MV-4-11 (cell line): ENCODE data around the gene ZNF821.
"Not testable (repeated sequence)": the region's sequence is repeated elsewhere in the genome, so short reads cannot be mapped to it uniquely, and the experiment has no call there.

Experiments
- DNase-seq: peaks from one replicate; lab custom pipeline; 2025; lab: John Stamatoyannopoulos, UW

Gene ZNF821

DNA sequence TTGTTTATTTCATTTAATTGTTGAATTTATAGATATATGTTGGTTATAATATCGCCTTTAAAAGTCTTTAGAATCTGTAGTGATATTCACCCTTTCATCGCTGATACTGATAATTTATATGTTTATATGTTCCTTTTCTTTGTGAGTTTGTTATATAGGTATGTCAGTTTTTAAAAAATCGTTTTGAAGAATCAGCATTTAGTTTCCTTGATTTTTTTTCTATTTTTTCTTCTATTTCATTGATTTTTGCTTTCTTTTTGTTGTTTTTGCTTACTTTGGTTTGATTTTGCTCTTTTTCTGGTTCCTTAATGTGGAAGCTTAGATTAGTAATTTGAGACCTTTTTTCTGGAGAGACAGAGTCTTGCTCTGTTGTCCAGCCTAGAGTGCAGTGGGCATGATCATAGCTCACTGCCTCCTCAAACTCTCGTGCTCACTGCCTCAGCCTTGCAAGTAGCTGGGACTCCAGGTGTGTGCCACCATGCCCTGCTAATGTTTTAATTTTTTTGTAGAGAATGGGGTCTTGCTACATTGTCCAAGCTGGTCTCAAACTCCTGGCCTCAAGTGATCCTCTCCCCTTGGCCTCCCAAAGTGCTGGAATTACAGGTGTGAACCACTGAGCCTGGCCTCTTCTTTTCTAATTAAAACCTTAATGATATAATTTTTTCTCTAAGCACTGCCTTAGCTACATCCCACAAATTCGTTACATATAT is 18.8 kb upstream of the ZNF821 start:
- no peak for DNase-seq

DNA sequence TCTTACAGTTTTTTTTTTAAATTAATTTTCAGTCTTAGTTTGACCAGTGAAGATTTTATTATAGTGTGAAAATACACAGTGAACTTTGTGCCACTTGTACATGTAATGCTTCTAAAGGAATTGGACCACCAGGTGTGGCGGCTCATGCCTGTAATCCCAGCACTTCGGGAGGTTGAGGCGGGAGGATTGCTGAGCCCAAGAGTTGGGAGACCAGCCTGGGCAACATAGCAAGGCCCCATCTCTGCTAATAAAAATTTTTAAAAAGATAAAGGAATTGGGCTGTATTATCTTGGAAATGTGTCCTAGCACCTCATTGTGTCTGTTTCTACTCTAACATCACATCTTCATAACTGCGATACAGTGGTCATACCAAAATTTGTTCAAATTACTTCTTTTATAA is 15.2 kb upstream of the ZNF821 start:
- DNase-seq = no peak

DNA sequence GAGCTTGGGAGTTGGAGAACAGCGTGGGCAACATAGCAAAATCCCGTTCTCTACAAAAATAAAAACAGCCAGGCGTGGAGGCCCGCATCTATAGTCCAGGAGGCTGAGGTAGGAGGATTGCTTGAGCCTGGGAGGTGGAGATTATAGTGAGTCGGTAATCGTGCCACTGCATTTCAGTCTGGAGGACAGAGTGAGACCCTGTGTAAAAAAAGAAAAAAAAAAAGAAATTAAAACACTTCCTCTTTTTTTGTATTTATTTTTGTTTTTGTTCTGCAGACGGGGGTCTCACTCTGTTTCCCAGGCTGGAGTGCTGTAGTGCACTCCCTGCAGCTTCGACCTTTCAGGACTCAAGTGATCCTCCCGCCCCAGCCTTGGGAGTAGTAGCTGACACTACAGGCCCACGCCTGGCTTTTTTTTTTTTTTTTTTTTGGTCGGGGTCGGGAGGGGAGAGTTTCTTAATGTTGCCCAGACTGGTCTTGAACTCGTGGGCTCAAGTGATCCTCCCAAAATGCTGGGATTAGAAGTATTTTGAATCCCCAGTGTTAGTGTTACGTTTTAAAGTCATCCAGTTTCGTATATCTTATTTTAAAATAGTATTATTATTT is 12.9 kb upstream of the ZNF821 start:
- DNase-seq = no peak

DNA sequence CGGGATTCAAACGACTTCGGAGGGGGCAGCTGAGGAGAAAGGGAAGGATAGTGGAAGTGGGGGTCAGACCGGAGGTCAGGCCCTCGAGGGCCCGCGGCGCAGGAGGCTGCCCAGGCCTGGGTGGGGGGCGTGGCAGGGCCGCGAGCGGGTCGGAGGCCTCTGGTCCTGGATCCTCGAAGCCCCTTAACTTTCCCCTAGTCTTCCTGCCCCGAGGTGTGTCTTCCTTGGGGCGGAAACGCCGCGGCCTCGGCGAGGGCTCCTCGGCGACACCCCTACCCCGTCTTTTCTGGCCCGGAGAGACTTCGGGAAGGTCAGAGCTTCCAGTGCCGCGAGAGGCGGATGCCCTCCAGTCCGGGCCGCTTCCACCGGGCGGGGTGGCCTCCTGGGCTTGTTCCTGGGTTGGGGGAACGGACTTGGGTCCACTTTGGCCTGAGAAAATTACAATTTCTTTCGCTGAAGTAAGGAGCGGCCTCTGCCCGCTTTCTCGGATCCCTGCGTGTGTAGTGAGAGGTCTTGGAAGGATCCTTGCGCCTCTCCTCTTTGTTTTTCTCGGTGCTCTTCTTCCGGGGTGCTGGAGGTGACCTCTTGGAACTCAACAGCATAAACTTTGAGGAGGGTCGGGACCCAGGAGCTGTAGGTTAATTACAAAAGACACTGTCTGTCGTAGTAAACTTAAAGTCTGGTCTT is 11.8 kb upstream of the ZNF821 start:
- DNase-seq = peak; percentile 30

DNA sequence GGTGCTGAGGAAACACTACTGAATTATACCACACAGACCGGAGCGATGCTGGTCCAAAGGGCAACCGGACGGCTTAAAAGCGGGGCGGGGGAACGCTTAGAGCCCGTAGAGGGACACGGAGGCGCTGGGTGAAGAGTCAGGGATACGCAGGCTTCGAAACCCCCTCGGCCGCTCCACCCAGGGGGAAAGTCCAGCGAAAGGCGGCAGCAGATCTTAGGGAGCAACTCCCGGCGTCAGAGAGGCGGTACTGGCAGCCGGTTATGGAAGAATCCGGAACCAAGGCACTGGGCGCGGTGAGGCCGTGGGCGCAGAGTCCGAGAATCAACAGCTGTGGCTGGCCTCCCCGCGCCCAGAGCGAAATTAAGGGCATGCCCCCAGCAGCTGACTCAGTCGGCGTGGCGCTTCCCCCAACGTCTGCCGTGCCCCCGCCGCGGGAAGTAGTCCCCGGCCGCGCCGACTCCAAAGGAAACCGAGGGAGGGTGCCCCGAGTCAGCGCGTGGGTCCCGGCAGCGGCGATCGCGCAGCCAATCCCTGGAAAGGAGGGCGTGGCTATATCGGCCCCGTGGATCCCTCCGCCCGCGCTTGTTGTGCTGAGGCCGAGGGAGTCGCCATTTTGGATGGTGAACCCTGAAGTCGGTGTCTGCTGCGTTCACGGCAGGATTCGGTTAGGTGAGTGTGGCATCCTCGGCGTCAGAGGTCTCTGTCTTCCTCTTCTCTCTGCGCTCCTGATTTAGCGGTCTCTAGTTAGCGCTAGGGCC is 11.1 kb upstream of the ZNF821 start, which contains the start of gene IST1:
Gene IST1 (plus strand): TSS at position 611 of the 758 bp plus-strand sequence. CDS start 20,110 bp downstream, outside the sequence.
- DNase-seq = peak; percentile 95

DNA sequence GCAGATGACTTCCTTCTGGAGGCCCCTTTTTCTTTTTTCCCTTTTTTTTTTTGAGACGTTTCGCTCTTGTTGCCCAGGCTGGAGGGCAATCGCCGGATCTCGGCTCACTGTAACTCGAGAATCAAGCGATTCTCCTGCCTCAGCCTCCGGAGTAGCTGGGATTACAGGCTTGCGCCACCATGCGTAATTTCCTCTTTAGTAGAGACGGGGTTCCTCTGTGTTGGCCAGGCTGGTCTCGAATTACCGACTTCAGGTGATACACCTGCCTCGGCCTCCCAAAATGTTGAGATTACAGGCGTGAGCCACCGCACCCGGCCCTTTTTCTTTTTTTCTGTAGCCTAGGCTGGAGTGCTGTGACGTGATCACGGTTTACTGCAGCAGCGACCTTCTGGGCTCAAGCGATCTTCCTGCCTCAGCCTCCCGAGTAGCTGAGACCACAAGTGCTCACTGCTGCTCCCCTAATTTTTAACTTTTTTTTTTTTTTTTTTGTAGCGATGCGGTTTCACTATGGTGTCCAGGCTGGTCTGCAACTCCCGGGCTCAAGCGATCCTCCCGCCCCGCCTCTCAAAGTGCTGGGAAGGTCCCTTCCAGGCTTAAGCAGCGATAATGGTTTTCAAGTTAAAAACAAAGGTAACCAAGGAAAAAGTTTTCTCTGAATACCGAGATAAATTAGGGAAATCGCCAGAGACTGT is 10.4 kb upstream of the ZNF821 start:
- DNase-seq = peak; percentile 57

DNA sequence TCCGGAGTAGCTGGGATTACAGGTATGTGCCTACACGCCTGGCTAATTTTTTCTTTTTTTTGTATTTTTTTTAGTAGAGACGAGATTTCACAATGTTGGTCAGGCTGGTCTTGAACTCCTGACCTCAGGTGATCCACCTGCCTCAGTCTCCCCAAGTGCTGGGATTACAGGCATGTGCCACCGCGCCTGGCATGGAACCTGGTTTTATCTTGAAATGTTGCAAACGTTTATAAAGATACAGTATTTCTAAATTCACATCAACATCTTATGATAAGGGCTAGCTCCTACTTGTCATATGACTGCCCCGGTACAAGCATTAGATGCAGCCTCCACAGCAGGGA is 9.9 kb upstream of the ZNF821 start:
- no peak for DNase-seq

DNA sequence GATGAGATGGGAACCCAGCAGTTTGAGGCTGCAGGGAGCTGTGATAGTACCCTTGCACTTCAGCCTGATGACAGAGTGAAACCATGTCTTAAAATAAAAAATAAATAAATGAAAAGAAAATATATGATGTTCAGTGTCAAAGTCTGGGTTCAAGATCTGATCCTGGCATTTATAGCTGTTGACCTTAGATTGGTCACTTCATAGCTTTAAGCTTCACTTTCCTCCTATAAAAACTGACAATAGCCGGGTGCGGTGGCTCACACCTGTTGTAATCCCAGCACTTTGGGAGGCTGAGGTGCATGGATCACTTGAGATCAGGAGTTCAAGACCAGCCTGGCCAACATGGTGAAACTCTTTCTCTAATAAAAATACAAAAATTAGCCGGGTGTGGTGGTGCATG is 5.2 kb upstream of the ZNF821 start:
- no peak for DNase-seq

DNA sequence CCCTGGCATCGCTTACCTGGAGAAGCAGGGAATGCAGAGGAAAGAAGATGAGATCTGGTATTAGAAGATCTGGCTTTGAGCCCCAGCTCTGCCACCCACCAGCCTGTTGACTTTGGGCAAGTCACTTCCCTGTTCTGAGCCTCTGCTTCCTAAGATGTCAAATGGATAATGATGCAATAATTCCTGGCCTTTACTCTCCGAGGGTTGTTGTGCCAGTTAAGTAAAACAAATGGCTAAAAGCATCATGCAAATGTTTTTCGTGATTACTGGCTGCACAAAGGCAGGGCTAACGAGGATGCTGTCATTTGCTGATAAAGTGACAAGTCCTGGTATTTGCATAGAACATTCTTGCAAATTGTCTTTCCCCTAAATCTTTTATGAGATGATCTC is 1.3 kb upstream of the ZNF821 start:
- DNase-seq = peak; percentile 67

DNA sequence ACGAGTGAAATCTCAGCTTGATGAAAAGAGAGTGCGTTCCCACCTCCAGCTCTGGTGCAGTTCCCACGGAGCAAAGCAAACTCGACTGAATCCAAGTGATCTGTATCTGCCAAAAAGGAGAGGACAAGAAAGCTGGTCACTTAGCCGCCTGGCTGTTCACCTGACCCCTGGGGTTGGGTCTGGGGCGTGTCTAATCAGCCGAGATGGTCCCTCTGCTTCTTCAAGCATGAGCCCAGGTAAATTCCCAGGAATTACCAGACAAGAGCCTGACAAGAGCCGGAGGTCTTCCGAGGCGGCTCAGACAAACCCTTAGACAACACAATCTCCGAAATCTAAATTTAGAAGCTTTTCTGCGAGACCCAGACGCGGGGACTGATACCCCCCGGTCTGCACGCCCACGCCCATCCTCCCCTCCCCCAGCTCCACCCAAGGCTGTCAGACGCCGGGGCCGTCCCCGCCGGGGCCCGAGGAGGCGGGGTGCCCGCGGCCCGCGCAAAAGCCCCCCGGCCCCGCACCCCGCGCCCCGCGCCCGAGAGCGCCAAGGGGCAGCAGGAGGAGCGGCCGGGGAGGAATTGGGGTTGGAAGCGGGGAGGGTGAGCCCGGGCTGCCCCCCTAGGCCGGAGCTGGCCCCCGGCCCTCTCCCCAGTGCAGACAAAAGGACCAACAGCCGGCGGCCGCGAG is 674 bp downstream of the ZNF821 start:
- DNase-seq = no peak

DNA sequence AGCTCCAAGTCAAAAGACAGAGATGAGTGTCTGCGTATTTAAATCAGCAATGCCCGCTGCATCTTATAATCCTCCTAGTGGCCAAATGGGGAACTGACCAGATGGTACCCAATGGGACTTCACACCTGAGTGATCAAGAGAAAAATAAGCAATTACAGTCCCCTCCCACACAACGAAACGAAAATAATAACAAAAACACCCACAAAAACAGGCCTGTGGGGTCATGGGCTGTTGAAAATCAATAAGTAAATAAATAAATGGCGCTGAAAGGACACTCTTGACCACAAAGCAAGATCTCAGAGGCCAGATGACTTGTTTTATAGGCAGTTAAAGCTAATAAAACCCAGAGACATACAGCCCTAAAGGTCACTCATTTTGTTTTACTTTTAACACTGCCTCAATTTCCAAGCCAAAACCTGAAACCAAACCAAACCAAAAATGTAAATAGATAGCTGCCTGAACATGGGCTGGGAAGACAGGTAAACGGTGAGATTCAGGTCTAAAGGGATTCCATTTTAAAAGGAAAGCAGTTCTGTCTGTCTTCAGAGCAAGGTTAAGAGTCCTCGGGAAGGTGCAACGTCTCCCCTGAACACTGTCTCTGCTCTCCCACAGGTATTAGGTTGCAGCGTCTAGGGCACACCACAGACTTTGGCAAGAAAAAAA is 1.3 kb downstream of the ZNF821 start:
- peak; percentile 59 for DNase-seq

DNA sequence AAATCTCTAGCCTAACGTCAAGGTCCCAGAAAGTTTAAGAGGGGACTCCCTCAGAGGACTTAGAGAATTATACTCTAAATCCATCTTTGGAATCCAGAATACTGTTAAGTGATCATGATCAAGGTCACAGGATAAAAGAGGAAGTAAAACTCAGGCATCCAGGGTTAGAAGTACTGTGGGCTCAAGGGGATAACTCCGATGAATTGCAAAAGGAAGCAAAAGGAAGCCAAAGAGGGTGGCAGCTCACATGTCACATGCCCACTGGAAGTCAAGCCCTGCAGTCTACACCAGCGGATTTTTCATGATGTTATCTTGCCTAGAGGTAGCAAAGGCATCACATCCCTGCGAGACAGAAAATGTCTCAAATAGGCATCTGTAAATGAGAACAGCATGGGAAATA is 3.8 kb downstream of the ZNF821 start:
- peak; percentile 91 for DNase-seq

DNA sequence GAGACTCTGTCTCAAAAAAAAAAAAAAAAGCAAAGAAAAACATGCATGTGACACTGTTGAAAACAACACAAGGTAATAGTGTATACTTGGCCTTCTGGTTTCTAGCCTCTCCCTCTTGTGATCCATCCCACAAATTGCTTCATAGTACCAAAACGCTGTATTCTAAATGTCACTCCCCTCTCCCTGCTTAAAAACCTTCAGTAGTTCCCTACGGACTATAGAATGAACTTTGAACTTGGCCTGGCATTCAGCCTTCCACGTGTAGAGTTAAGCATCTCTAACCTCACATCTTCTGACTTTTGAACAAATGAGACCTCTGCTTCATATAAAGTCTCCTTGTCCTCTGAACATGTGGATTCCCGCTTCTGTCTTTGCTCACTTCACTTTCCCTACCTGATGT is 5.1 kb downstream of the ZNF821 start:
- no peak for DNase-seq

DNA sequence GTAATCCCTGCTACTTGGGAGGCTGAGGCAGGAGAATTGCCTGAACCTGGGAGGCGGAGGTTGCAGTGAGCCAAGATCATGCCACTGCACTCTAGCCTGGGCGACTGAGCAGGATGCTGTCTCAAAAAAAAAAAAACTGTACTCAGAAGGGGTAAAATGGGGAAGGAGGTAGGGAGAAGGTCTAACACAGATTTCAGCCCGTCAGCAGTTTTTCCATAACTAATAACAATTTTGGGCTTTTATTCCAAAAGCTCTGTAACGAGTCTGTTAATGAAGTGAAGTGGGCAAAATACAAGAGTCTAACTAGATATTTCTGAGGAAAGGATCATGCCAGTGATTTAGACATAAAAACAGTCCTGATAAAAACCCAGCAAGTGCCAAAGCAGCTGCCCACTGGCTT is 10.8 kb downstream of the ZNF821 start:
- DNase-seq = no peak

DNA sequence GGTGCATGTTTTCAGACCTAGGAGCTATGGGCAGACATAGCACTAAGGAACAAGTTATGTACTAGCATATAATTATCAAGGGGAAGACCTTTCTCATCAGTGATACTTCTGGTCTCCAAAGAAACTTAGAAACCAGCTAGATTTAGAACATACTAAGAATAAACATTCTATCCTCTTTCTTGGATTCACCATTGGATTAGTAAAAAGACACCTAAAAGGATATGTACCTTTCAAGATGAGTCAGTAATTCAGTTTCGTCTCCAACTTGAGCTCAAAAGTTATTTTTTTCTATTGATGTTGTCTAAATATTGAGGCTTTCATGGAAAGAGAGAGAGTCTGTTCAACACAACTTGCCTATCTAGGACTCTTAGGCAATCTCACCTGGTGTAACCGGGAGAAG is 13.2 kb downstream of the ZNF821 start:
- DNase-seq = no peak

DNA sequence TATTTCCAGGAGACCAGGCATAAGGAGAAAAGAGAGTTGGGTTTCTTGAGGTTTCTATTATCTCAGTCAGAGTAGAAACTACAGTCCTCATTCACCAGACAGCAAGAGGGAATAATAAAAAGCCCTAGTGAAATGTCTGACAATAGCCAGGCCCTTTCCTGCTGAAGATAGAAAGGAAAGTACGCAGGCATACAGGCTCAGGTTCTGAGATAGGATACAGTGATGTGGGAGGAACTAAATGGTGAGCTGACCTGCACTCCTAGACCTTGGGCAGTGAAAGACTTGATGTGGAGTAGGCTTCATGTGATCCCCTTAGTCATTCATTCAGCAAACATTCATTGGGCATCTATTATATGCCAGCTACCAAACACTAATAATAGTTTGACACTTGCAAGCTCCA is 14.9 kb downstream of the ZNF821 start:
- DNase-seq = no peak

DNA sequence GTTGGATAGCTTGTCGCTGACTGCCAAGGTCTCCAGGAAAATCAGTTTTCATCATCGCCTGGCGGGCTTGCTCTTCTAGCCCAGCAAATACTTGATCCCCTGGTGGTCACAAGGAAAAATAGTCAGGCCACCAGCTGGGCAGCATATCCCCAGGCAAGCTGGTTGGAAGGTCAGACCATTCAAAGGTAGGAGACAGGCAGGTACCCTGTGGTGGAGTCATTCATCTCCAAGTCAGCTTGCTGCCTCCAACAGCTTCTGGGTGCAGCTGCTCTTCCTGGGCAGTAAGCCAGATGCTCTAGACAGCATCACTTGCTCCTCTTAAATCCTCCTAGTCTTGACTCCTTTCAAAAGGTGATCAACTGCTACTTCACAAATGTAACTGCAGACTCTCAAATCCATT is 16.0 kb downstream of the ZNF821 start:
- DNase-seq = no peak

DNA sequence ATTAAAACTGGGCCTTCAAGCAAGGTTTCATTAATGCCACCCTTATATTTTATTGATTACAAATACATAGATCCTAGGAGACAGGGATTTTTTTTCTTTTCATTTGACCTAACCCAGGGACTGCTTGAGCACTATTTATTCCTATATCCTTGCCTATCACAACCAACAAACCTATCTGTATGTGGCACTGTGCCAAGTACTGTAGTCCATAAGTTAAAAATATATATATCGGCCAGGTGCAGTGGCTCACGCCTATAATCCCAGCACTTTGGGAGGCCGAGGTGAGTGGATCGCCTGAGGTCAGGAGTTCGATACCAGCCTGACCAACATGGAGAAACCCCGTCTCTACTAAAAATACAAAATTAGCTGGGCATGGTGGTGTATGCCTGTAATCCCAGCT is 16.8 kb downstream of the ZNF821 start:
- not testable (repeated sequence) for DNase-seq

DNA sequence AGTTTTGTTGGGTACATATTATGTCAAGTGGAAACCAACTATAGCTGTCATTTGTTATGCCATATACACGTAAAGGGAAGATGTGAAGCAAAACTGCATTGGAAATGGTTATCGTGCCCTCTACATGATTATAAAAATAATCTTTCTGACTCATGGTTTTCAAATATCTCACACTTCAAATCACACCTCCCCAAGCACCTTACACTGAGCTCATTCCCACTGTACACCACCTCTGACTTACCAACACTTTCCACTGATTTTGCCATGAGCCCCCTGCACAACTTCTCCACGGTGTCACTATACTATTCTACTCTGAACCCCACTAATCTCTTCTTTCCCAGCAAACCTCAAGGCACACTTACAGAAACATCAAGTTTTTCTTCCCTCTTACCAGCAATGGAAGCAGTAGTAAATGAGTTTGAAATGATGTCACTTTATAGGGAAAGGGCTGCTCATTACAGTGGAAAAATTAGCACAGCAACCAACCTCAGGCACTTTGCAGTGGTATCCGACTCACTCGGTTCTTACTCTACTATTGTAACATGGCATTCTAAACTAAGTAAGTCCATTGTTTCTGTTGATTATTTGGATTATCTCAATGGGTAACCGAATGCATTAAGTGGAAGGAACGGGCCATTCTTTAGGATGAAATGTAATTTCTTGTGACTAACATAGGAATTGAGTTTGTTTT is 18.7 kb downstream of the ZNF821 start:
- DNase-seq = no peak

DNA sequence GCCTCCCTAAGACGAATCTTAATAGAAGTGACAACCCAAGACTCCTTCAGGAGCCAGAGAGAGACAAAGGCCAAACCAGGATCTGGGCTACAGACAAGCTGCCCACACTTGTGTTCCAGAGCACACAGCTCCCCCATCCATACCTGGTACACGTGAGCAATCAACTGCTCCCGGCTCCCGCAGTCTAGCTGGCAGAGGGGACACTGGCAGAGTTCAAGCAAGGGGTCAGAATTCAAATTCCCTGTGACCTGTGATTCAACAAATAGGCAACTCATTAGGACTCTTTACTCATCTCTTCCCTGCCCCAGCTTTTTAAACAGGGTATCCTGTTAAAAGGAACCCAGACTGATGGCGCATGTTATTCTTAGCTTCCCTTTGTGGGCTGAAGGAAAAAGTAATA is 20.0 kb downstream of the ZNF821 start:
- DNase-seq = no peak
